ENCODE measurements around the gene LRIT2. TPM values are rescaled to one million over a fixed set of nuclear protein-coding genes. Genes with fewer than 3 reads are reported as not detected.

Gene LRIT2
- total RNA-seq, 2 donors from 2014 or later, result not detected

GRCh38 chr10:84193327-84193726 is 32.0 kb downstream of the LRIT2 start:
- TF ChIP-seq CTCF (IDR thresholded peaks at IDR 0.05), result no peak
- Histone ChIP-seq H3K4me1 (ENCODE audit: control insufficient read depth in 1 of 2, low read depth in 2 of 2) (peaks cover 6 to 14% of the 10 kb centered on the region in 2 donors), H3K9me3 (no peaks in the 10 kb centered on the region), H3K36me3 (no peaks in the 10 kb centered on the region), H3K4me3 (no peak overlapping the region), H3K27me3 (replicated peaks; ENCODE audit: insufficient read depth) (no peaks in the 10 kb centered on the region), H3K27ac (no peak overlapping the region)
- ATAC-seq (ENCODE audit: insufficient number of reproducible peaks, low FRiP score, low read depth) (no peak), DNase-seq (ENCODE audit: low spot score) (no peak)

- no peak for ATAC-seq (ENCODE audit: insufficient number of reproducible peaks, low FRiP score, low read depth)
- no peaks in the 10 kb centered on the region for H3K27me3 ChIP-seq (replicated peaks; ENCODE audit: insufficient read depth)
- peaks cover 6 to 14% of the 10 kb centered on the region in 2 donors for H3K4me1 ChIP-seq (ENCODE audit: control insufficient read depth in 1 of 2, low read depth in 2 of 2)
- H3K27ac ChIP-seq, result no peak overlapping the region
- no peak overlapping the region for H3K4me3 ChIP-seq
- H3K9me3 ChIP-seq, result no peaks in the 10 kb centered on the region
- H3K36me3 ChIP-seq, result no peaks in the 10 kb centered on the region
- no peak for TF ChIP-seq CTCF (IDR thresholded peaks at IDR 0.05)
- DNase-seq (ENCODE audit: low spot score), result no peak
Observed at GRCh38 chr10:84191106-84191505, 34.2 kb downstream of the LRIT2 start.

- ATAC-seq (ENCODE audit: insufficient number of reproducible peaks, low FRiP score, low read depth), result no peak
- no peaks in the 10 kb centered on the region for H3K36me3 ChIP-seq
- no peaks in the 10 kb centered on the region for H3K27me3 ChIP-seq (replicated peaks; ENCODE audit: insufficient read depth)
- H3K9me3 ChIP-seq, result no peaks in the 10 kb centered on the region
- H3K4me3 ChIP-seq, result no peak overlapping the region
- H3K4me1 ChIP-seq (ENCODE audit: control insufficient read depth in 1 of 2, low read depth in 2 of 2), result peaks cover 6 to 14% of the 10 kb centered on the region in 2 donors
- no peak overlapping the region for H3K27ac ChIP-seq
- TF ChIP-seq CTCF (IDR thresholded peaks at IDR 0.05), result no peak
- DNase-seq (ENCODE audit: low spot score), result no peak
Observed at GRCh38 chr10:84190621-84191020, 34.7 kb downstream of the LRIT2 start.

- Histone ChIP-seq H3K36me3 (no peaks in the 10 kb centered on the region), H3K4me3 (no peak overlapping the region), H3K27ac (no peak overlapping the region), H3K9me3 (no peaks in the 10 kb centered on the region), H3K27me3 (replicated peaks; ENCODE audit: insufficient read depth) (no peaks in the 10 kb centered on the region), H3K4me1 (ENCODE audit: control insufficient read depth in 1 of 2, low read depth in 2 of 2) (no peaks in the 10 kb centered on the region)
- TF ChIP-seq CTCF (IDR thresholded peaks at IDR 0.05), result no peak
- DNase-seq (ENCODE audit: low spot score) (no peak), ATAC-seq (ENCODE audit: insufficient number of reproducible peaks, low FRiP score, low read depth) (no peak)
Observed at GRCh38 chr10:84188815-84189214, 36.5 kb downstream of the LRIT2 start.

GRCh38 chr10:84185526-84186175 is 39.7 kb downstream of the LRIT2 start:
- no peak for TF ChIP-seq CTCF (IDR thresholded peaks at IDR 0.05)
- Histone ChIP-seq H3K4me3 (no peak overlapping the region), H3K4me1 (ENCODE audit: control insufficient read depth in 1 of 2, low read depth in 2 of 2) (no peaks in the 10 kb centered on the region), H3K27me3 (replicated peaks; ENCODE audit: insufficient read depth) (no peaks in the 10 kb centered on the region), H3K9me3 (no peaks in the 10 kb centered on the region), H3K36me3 (no peaks in the 10 kb centered on the region), H3K27ac (no peak overlapping the region)
- no peak for DNase-seq (ENCODE audit: low spot score)
- ATAC-seq (ENCODE audit: insufficient number of reproducible peaks, low FRiP score, low read depth), result no peak

Data from thoracic aorta (tissue), 2 donors.